Stimulated activated CD8-positive, alpha-beta memory T cell treated with anti-CD3 and anti-CD28 coated beads, Interleukin-7, amount 100 ng/mL, for 48 hours (primary cell): ENCODE results near the gene SERGEF.
"Not testable (repeated sequence)": the region's sequence is repeated elsewhere in the genome, so short reads cannot be mapped to it uniquely, and the experiment has no call there.

Experiments
- DNase-seq, 2 donors: peaks; one replicate each; pipeline ENCODE4 v3.0.0-alpha.2; 2020; ENCODE audit warnings: low read depth in 1 of 2; ENCODE audit errors: extremely low read depth in 1 of 2

SERGEF gene

DNA sequence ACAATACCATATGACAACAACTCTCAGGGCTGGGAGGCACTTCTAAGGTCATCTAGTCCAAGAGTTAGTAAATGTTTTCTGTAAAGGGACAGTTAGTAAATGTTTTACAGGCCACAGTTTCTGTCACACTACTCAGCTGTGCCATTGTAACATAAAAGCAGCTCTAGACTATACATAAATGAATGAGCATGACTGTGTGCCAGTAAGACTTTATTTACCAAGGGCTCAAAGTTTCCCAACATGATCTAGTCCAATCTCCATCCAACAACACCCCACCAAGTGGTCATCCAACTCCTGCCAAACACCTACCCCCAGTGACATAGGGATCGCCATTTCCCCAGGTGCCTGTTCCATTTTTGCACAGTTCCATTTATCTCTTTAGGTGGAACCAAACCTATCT lies 12.1 kb downstream of the SERGEF start:
- no peak for DNase-seq

DNA sequence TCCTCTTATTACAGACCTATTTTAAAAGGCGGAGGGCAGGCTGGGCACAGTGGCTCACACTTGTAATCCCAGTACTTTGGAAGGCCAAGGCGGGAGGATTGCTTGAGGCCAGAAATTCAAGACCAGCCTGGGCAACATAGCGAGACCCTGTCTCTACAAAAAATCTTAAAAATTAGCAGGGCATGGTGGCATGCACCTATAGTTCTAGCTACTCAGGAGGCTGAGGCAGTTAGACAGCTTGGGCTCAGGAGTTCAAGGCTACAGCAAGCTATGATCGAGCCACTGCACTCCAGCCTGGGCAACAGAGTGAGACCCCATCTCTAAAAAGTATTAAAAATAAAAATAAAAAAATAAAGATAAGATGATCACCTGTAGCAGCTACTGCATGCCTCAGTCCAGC lies 12.7 kb downstream of the SERGEF start:
- not testable (repeated sequence) for DNase-seq

DNA sequence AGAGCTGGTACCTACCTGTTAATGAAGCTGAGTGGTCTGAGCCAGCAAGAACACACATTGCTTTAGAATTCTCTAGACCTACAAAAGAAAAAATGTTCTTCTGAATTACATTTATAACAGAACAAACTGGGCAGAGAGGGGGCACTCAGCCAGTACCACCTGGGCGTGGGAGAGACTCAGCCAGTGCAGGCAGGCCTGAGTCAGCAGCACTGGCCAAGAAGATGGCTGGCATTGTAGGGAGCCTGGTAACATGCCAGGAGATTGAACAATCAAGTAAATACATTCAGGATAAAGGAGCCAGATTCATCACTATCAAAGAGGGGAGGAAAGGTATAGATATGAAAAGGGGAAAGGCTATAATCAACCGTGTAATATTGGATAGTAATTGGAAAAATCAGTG lies 19.9 kb downstream of the SERGEF start:
- DNase-seq: no peak

- no peak for DNase-seq
These were observed 20.9 kb downstream of the SERGEF start for GRCh38 chr11:17991783-17992433.

- DNase-seq: no peak
These were observed 23.5 kb downstream of the SERGEF start for GRCh38 chr11:17989306-17989705.

GRCh38 chr11:17988465-17988864 lies 24.4 kb downstream of the SERGEF start:
- no peak for DNase-seq

GRCh38 chr11:17987826-17988225 lies 25.0 kb downstream of the SERGEF start:
- DNase-seq: no peak

DNA sequence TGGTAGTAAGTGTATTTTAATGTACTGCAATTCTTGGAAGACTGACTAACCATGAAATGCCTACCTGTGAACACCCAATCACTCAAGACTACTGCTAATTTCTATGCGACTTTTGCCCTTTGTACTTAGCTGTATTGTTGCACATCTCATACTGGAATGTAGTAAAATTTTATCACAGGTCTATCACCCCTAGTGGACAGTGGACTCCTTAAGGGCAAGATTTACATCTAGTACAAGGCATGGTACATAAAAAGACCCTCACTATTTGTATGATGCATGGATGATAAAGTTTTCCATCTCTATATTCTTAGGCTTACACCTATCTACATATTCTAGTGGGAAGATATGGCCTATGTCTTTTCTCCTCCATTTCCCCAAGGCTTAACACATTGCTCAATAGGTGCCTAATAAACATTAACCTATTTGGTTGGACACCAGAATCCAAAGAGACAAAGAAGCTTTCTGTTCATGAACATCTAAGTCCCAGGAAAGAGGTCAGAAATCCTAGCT lies 26.1 kb downstream of the SERGEF start:
- DNase-seq: no peak

- DNase-seq: no peak
These were observed 26.7 kb downstream of the SERGEF start for GRCh38 chr11:17986007-17986710.

DNA sequence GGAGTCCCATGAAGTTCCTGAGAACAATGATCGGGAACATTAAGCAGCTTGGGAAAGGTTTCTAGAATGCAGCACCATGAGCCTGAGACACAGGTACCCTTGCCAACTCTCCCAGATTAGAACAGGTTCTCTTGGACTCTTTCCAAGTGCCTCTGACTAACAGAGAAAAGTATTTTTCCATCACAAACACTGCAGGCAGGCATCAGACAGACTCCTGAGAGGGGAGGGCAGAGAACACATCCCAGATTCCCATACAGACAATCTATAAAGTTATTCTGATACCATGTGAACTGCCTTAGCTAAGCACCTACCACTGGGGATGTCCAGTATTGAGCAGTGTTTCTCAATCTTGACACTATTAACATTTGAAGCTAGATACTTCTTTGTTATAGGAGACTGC lies 27.3 kb downstream of the SERGEF start:
- no peak for DNase-seq

DNA sequence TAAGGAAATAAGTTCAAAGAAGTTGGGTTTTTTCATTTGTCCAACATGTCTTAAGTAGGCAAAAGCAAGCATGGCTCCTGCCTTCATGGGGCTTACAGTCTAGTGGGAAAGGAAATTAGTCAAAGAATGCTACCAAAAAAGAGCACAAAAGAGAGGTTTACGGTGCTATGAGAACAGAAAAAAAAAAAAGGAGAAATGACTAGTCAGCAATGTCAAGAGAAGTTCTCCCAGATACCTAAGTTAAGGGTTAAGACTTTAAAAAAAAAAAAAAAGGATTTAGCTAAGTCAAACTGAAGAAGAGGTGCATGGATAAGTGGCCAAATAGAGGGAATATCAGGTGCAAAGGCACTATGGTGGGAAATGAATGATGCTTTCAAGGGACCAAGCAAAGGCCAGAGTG lies 29.3 kb downstream of the SERGEF start:
- no peak for DNase-seq

DNA sequence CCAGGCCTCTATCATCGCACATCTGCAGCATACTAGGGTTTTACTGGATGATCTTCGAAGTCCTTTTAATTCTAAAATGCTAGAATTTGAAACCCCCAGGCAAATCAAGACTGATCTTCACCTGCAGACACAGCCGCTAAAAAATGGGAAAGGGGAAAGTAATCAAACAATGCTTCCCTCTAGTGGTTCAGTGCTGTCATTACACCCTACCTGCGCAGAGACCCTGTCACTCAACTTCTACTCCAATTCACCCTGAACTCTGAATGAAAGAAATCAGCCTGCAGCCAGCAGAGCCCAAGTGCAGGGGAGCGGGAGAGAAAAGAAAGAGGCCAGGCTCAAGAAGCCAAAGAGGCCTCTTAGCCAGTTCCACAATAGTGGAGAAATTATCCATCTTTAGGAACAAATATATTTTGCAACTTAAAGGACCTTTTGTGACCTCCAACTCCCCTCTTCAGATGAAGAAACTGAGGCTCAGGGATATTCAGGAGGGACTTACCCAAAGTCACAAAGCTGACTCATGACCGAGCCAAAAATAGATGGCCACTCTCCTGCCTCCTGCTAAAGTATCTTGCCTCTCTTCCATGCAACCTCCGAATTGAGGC lies 33.0 kb downstream of the SERGEF start:
- no peak for DNase-seq

DNA sequence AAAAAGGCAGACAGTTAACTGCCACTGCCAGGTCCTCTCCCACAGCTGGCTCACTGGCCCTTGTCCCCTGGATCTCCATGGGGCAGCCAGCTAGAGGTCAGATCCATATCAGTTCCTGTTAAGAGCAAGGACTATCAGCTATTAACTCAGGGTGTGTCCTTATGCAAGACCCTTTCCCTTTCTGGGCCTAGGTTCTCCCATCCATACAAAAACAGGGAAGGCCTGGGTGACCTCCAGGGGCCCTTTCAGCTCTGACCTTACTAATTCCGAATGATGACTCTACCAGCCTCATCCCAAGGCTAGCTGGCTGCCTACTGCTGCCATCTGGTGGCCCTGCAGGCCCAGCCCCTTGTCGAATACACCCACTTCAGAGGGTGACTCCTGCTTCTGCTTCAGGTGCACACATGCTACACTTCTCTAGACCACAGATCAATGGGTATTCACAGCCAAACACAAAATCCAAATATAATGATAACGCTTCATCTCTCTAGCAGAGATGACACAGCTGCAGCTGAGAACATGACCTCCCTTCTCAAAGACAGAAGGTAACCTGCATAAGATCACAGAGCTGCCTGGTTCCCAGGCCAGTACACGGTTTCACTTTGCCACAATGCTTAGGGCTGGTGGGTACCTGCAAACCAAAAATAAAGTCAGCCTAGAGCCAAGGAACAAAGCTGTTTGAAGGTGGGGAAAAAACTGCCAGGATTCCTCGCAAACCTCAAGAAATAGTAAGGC lies 34.1 kb downstream of the SERGEF start:
- DNase-seq: no peak

DNA sequence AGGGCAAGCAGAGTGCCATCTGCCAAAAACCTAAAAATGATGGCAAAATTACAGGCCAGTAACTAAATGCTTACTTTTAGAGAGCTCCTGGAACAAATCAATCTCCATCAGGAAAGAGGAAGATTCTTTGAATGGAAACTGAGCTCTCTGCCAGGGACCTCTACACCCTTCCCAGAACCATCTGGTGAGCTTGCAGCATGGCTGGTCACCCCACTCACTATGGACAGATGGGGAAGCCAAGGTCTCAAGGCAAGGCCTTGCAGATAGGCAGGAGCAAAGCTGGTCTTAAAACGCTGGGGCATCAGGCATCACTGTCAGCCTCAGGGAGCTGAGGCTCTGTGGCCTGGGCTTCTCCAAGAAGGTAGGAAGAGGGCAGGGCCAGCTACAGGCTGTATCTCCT lies 36.2 kb downstream of the SERGEF start:
- DNase-seq: no peak

DNA sequence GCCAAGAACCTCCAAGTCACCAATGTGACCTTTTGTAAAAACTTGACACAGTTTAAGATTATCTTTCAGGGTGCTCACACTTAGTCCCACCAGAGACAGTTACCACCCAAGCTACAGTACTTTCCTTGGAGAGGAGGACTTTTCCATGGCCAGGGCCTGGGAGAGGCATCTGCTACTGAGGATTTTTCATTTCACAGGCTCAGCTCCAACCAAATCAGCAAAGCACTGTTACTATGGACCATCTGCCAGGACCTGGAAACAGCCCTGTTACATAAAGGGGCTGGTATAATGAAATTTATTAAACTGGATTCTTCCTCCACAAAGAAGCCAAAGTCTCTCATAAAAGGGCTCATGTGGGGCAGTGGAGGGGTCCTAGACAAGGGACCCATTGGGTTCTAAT lies 38.6 kb downstream of the SERGEF start:
- DNase-seq: no peak

DNA sequence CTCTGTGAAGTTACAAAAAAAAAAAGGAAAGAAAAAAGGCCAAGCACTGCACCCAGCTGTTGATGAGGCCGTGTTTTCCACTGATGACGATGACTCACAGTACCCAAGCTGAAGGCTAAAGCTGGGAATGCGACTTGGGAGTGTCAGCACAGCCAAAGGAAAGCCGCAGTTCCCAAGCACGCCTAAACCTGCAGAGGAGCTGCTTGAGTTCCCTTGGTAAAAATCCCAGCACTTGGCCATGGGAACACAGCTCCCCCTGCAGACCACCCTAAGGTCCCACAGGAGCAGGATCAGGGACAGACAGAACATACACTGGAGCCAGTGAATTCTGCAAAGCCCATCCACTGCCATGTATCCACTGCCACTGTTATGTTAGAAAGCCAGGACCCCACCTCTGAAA lies 39.9 kb downstream of the SERGEF start:
- DNase-seq: no peak

DNA sequence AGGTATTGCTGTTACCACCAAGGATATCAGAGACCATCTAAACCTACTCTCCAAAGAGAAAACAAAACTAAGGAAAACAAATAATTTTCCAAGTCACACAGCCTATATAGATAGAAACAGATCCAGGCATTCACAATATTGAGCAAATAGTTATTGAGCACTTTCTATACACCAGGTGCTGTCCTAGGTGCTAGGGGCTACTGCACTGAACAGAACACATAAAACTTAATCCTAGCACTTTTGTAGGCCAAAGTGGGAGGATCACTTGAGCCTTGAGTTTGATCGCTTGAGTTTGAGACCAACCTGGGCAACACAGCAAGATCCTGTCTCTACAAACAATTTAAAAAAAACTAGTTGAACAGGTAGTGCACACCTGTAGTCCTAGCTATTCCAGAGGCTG lies 44.6 kb downstream of the SERGEF start:
- DNase-seq: no peak

DNA sequence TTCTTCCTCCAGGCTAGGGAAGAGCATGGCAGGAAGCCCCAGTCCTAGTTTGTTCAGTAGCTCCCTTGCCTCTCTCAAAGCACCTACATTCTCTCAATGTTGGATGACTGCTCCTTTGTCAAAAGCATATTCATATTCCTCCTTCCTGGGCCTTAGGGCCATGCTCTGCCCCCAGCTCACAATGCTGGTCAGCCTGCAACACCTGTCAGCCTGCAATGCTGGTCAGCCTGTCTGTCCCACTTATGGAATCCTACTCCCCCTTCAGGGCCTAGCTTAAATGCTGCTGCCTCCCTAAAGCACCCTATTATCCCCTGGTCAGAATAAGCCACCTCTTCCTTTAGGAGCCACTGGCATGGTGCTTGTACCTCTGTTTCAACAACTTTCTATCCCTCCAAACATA lies 45.2 kb downstream of the SERGEF start:
- DNase-seq: no peak

- DNase-seq: no peak
These were observed 52.8 kb downstream of the SERGEF start for GRCh38 chr11:17960091-17960490.

- DNase-seq: no peak
These were observed 54.4 kb downstream of the SERGEF start for GRCh38 chr11:17958446-17958845.

DNA sequence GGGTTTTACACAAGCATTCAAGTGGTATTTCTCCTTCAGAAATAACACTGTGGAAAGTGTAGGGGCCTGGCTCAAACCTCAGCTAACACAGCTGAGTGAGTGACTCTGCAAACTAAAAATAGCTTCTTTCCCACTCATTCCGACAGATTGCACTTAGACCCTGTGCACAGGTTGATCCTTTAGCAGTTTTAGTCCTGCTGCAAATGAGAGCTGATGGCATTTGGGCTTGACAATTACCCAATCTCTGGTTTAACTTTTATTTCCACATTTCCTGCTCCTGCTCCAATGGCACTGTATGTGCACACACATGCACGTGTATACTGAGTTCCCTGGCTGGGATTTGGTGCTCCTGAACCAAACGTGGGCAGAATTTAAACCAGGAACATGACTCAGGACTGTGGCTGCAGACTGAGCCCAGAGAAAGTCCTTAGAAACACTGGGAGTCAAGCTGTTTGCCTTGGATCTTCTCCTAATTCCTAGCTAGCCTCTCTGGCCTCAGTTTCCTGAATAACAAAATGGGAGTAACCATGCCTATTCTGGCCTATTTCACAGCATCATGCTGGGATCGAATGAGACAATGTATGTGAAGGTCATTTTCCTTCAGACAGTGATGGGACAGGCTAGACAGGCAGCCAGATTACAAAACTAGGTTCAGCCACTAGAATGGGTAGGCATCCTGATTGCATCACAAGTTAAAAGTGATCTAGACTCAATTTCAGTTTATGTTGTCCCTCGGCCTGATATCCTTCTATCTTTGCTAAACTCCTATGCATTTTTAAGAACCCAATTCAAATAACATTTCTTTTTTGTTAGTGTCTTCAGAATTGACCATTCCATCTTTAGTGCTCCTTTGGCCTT lies 58.2 kb downstream of the SERGEF start:
- DNase-seq: no peak
